CD4-positive, alpha-beta T cell treated with Interleukin-6 for 4 hours (primary cell): ENCODE measurements around the gene TOP3A.
"Not testable (repeated sequence)": the region's sequence is repeated elsewhere in the genome, so short reads cannot be mapped to it uniquely, and the experiment has no call there.

Experiments used
- DNase-seq: peaks from one replicate; pipeline ENCODE4 v3.0.0-alpha.2; 2020; ENCODE audit warnings: mixed read lengths

TOP3A gene

GRCh38 chr17:18324140-18325050 is 9.6 kb upstream of the TOP3A start:
- DNase-seq: no peak

GRCh38 chr17:18323507-18324139 is 8.8 kb upstream of the TOP3A start:
- no peak for DNase-seq

- no peak for DNase-seq
Observed at GRCh38 chr17:18323007-18323406, 8.2 kb upstream of the TOP3A start.

DNA sequence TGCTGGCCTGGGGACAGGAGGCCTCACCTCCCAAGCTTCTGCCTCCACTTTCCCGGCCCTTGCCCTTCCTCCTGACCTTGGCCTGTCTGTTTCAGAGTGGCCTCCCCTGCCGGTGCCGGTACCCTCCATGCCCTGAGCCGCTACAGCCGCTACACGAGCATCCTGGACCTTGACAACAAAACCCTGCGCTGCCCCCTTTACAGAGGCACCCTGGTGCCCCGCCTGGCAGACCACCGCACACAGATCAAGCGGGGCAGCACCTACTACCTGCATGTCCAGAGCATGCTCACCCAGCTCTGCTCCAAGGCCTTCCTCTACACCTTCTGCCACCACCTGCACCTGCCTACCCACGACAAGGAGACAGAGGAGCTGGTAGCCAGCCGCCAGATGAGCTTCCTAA is 7.7 kb upstream of the TOP3A start:
- DNase-seq: no peak

GRCh38 chr17:18321309-18321708 is 6.5 kb upstream of the TOP3A start:
- DNase-seq: no peak

- no peak for DNase-seq
Observed at GRCh38 chr17:18320301-18320700, 5.5 kb upstream of the TOP3A start.

DNA sequence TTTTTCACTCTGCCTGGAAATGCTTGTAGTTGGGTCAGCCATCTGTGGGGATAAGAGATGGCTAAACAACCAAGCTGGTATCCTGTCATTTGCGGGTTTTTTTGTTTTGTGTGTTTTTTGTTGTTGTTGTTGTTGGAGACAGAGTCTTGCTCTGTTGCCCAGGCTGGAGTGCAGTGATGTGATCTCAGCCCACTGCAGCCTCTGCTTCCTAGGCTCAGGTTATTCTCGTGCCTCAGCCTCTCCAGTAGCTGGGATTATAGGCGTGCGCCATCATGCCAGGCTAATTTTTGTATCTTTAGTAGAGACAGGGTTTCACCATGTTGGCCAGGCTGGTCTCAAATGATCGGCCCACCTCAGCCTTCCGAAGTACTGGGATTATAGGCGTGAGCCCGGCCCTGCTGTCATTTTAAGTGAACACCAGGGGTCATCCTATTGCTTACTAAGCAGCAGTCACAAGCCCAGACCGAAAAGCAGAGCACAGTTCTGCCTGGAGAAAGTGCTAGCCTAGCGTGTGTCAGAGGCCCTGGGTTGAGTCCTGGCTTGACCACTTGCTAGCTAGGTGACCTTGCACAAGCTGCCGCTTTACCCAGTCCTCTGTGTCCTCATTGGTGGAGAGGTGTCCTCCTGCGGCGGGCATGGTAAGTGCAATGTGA is 4.9 kb upstream of the TOP3A start:
- DNase-seq: no peak

- DNase-seq: no peak
Observed at GRCh38 chr17:18318771-18319450, 4.1 kb upstream of the TOP3A start.

- no peak for DNase-seq
Observed at GRCh38 chr17:18318117-18318516, 3.3 kb upstream of the TOP3A start.

- no peak for DNase-seq
Observed at GRCh38 chr17:18315961-18316360, 1.2 kb upstream of the TOP3A start.

- peak; percentile 33 for DNase-seq
Observed at GRCh38 chr17:18315562-18315922, 748 bp upstream of the TOP3A start.

- DNase-seq: no peak
Observed at GRCh38 chr17:18314059-18314730, 599 bp downstream of the TOP3A start.

- DNase-seq: no peak
Observed at GRCh38 chr17:18309202-18309601, 5.6 kb downstream of the TOP3A start.

DNA sequence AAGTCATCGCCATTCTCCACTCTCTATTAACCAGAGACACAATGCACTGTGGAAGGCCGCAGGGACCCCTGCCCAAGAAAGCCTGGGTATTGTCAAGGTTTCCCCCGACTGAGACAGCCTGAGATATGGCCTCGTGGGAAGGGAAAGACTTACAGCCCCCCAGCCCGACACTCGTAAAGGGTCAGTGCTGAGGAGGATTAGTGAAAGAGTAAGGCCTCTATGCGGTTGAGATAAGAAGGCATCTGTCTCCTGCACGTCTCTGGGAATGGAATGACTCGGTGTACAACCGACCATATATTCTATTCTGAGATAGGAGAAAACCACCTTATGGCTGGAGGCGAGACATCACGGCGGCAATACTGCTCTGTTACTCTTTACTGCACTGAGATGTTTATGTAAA is 11.6 kb downstream of the TOP3A start:
- not testable (repeated sequence) for DNase-seq

GRCh38 chr17:18300725-18301480 is 13.9 kb downstream of the TOP3A start:
- no peak for DNase-seq

GRCh38 chr17:18298061-18298460 is 16.7 kb downstream of the TOP3A start:
- DNase-seq: not testable (repeated sequence)

- no peak for DNase-seq
Observed at GRCh38 chr17:18291718-18292540, 22.9 kb downstream of the TOP3A start.

GRCh38 chr17:18285296-18285695 is 29.5 kb downstream of the TOP3A start:
- DNase-seq: no peak

DNA sequence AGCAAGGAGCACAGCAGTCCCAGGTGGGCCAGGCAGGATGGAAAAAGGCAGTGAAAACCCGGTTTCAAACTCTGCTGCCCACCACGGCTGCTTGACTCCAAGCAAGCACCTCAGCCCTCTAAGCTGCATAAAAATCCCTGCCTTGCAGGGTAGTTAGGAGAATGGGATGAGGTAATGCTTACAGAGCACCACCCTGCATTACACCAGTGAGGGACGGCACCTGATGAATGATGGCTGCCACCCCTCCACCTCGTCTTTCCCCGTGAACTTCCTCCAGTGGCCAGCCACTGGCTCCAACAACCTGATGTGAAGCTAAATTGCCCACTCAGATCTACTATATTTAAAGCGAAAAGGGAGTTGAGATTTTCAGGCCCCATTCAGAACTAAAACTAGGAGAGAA is 33.0 kb downstream of the TOP3A start:
- no peak for DNase-seq

GRCh38 chr17:18280766-18281371 is 33.9 kb downstream of the TOP3A start:
- no peak for DNase-seq

DNA sequence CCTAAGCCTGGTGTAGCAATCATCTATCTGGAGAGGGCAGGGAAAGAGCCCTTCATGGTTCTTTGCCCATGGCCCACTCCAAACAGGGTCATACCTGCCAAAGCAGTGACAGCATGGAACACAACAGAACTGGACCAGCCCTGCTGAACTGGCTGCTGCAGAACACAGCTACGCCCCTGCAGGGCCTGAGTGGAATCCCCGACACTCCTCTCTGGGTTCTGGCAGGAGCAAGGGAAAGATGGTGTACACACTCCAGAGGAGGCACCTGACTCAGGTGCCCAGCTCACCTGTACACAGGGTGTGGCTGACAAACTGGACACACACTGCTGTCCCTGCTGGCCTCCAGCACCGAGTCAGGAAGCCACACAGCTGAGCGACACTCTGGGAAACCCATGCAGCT is 34.5 kb downstream of the TOP3A start:
- no peak for DNase-seq
